ENCODE results near the gene FAM107B. TPM values are rescaled to one million over a fixed set of nuclear protein-coding genes. Genes with fewer than 3 reads are reported as not detected.

Gene FAM107B
- total RNA-seq, 2 experiments from 2014 or later = 114 to 121 TPM

DNA sequence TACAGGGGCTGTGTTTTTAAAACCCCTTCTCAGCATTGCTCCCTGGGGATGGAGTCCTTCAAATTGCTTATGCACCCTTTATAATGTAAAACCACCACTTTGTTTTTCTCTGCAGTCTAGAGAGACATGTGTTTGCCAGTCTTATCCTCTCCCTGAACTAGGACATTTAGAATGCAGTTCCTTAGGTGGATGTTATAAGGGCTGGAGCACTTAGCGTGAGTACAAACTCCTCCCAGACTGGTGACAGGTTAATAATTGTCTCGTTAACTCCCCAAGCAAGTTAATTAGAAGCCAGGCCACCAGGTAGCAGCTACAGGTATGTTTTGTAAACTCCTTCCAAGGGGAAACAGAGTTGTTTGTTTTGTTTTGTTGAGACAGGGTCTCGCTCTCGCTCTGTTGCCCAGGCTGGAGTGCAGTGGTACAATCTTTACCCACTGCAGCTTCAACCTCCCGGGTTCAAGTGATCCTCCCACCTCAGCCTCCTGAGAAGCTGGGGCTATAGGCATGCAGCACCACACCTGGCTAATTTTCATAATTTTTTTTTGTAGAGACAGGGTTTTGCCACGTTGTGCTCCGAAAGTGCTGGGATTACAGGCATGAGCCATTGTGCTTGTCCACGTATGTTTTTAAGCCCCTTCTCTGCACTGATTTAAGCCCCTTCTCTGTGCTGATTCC is 100.2 kb downstream of the FAM107B start:
- TF ChIP-seq, protein P1, sequence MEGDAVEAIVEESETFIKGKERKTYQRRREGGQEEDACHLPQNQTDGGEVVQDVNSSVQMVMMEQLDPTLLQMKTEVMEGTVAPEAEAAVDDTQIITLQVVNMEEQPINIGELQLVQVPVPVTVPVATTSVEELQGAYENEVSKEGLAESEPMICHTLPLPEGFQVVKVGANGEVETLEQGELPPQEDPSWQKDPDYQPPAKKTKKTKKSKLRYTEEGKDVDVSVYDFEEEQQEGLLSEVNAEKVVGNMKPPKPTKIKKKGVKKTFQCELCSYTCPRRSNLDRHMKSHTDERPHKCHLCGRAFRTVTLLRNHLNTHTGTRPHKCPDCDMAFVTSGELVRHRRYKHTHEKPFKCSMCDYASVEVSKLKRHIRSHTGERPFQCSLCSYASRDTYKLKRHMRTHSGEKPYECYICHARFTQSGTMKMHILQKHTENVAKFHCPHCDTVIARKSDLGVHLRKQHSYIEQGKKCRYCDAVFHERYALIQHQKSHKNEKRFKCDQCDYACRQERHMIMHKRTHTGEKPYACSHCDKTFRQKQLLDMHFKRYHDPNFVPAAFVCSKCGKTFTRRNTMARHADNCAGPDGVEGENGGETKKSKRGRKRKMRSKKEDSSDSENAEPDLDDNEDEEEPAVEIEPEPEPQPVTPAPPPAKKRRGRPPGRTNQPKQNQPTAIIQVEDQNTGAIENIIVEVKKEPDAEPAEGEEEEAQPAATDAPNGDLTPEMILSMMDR (IDR thresholded peaks at IDR 0.05) = no peak
- Mint-ChIP-seq H3K9me3 (no peaks in the 10 kb centered on the region), H3K36me3 (ENCODE audit: low read depth) (no peaks in the 10 kb centered on the region), H3K4me3 (no peak overlapping the region), H3K4me1 (ENCODE audit: low read depth) (no peaks in the 10 kb centered on the region), H3K27me3 (no peaks in the 10 kb centered on the region), H3K27ac (no peak overlapping the region)
- ChIA-PET POLR2A (no interaction called here), CTCF (interaction anchor here (0.6 to 1.0 kb wide), 2 partner anchors 18 to 96 kb away, joined by 3 read pairs; no protein-coding TSS in a partner anchor)
- intact Hi-C loops (cut with micrococcal nuclease) = no loop called here
- ATAC-seq = no peak
- DNase-seq = no peak

DNA sequence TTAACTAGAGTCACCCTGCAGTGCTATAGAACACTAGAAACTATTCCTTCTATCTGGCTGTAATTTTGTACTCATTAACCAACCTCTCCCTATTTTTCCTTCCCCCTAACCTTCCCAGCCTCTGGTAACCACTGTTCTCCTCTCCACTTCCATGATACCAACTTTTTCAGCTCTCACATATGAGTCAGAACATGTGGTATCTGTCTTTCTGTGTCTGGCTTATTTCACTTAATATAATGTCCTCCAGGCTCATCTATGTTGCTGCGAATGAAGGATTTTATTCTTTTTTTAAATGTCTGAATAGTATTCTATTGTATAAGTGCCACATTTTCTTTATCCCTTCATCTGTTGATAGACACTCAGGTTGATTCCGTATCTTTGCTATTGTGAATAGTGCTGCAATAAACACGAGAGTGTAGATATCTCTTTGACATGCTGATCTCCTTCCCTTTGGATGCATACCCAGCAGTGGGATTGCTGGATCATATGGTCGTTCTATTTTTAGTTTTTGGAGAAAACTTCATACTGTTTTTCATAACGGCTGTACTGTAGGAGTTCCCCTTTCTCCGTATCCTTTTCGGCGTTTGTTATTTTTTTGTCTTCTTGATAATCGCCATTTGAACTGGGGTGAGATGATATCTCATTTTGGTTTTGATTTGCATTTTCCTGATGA is 101.4 kb downstream of the FAM107B start:
- intact Hi-C loops (cut with micrococcal nuclease) = no loop called here
- H3K27me3 Mint-ChIP-seq = no peaks in the 10 kb centered on the region
- no peaks in the 10 kb centered on the region for H3K36me3 Mint-ChIP-seq (ENCODE audit: low read depth)
- no peak overlapping the region for H3K4me3 Mint-ChIP-seq
- no peaks in the 10 kb centered on the region for H3K9me3 Mint-ChIP-seq
- no peak for DNase-seq
- TF ChIP-seq, protein P1 (IDR thresholded peaks at IDR 0.05) = no peak
- ATAC-seq = no peak
- H3K27ac Mint-ChIP-seq = no peak overlapping the region
- CTCF ChIA-PET = no interaction called here
- POLR2A ChIA-PET = no interaction called here
- H3K4me1 Mint-ChIP-seq (ENCODE audit: low read depth) = peaks cover 3% of the 10 kb centered on the region

GRCh38 chr10:14671386-14671831 is 103.3 kb downstream of the FAM107B start:
- Mint-ChIP-seq H3K4me3 (no peak overlapping the region), H3K27ac (no peak overlapping the region), H3K9me3 (peaks cover 6% of the 10 kb centered on the region), H3K36me3 (ENCODE audit: low read depth) (peaks cover 2% of the 10 kb centered on the region), H3K4me1 (ENCODE audit: low read depth) (peaks cover 7% of the 10 kb centered on the region), H3K27me3 (no peaks in the 10 kb centered on the region)
- ATAC-seq (no peak), DNase-seq (no peak)
- ChIA-PET CTCF (no interaction called here), POLR2A (interaction anchor here (1.0 kb wide), 1 partner anchor 29 kb away, joined by 3 read pairs; no protein-coding TSS in a partner anchor)
- TF ChIP-seq, protein P1 (IDR thresholded peaks at IDR 0.05) = no peak
- intact Hi-C loops (cut with micrococcal nuclease) = no loop called here

DNA sequence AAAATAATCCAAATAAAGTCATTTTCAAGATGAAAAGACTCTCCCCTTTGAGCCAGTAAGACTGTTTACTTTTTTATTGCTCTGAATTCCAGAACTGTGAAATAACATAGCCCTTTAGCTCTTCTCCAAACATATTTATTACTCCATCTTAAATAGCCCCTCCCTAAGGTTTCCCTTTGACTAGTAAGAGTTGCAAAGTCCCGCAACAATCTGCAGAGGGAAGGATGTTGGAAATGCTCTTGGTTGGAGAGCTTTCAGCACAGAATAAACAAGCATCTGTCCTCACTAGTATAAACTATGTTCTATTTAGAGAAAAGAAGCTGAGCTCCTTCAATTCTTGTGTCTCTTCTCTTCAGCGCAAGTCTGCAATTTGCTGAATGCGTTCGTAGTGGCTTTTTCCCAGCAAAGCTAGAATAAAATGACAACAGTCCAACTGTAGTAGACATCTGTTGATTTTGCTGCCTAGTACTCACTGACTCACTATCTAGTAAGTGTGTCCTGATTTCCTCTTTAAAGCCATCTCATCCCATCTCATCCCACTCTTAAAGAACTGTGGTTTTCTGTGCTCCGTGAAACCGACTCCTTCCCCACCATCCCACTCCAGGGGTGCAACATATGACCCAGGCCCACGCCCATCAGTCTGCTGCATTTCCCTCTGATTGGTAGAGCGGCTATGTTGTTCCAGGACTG is 104.0 kb downstream of the FAM107B start:
- peaks cover 10% of the 10 kb centered on the region for H3K4me1 Mint-ChIP-seq (ENCODE audit: low read depth)
- TF ChIP-seq, protein P1 (IDR thresholded peaks at IDR 0.05) = no peak
- no peak overlapping the region for H3K27ac Mint-ChIP-seq
- CTCF ChIA-PET = no interaction called here
- no peaks in the 10 kb centered on the region for H3K27me3 Mint-ChIP-seq
- ATAC-seq (no peak), DNase-seq (no peak)
- no peak overlapping the region for H3K4me3 Mint-ChIP-seq
- H3K36me3 Mint-ChIP-seq (ENCODE audit: low read depth) = peaks cover 7% of the 10 kb centered on the region
- intact Hi-C loops (cut with micrococcal nuclease) = no loop called here
- peaks cover 13% of the 10 kb centered on the region for H3K9me3 Mint-ChIP-seq
- POLR2A ChIA-PET = interaction anchor here (1.0 kb wide), 1 partner anchor 29 kb away, joined by 3 read pairs; no protein-coding TSS in a partner anchor

GRCh38 chr10:14669576-14669975 is 105.1 kb downstream of the FAM107B start:
- intact Hi-C loops (cut with micrococcal nuclease) = no loop called here
- no peaks in the 10 kb centered on the region for H3K27me3 Mint-ChIP-seq

More at GRCh38 chr10:14669576-14669975, 105.1 kb downstream of the FAM107B start:
- ATAC-seq (no peak), DNase-seq (no peak)
- no peak overlapping the region for H3K27ac Mint-ChIP-seq
- peaks cover 16% of the 10 kb centered on the region for H3K9me3 Mint-ChIP-seq
- H3K4me3 Mint-ChIP-seq = no peak overlapping the region
- CTCF ChIA-PET = no interaction called here
- POLR2A ChIA-PET = no interaction called here
- H3K4me1 Mint-ChIP-seq (ENCODE audit: low read depth) = peaks cover 20% of the 10 kb centered on the region
- TF ChIP-seq, protein P1 (IDR thresholded peaks at IDR 0.05) = no peak
- H3K36me3 Mint-ChIP-seq (ENCODE audit: low read depth) = peaks cover 7% of the 10 kb centered on the region

All from activated CD8-positive, alpha-beta T cell treated with anti-CD3 and anti-CD28 coated beads for 36 hours (primary cell).